Fibroblast of the aortic adventitia (primary cell): Measurements from ENCODE around the gene LRRC36. TPM values are rescaled to one million over a fixed set of nuclear protein-coding genes. Genes with fewer than 3 reads are reported as not detected.
"Not testable (repeated sequence)": the region's sequence is repeated elsewhere in the genome, so short reads cannot be mapped to it uniquely, and the experiment has no call there.

Source experiments
- DNase-seq: peaks from one replicate; pipeline ENCODE4 v3.0.0-alpha.2; 2010; ENCODE audit warnings: low read depth
- H3K4me3 ChIP-seq: 2 replicates; pipeline ENCODE4 v1.5.1; 2011; ENCODE audit warnings: low read depth, mild to moderate bottlenecking, control low read depth, low read length, moderate library complexity
- CTCF ChIP-seq: IDR thresholded peaks from 2 replicates; pipeline ENCODE4 v1.5.1; 2011; ENCODE audit warnings: mild to moderate bottlenecking, low read length, control low read depth, inconsistent platforms; ENCODE audit not compliant: insufficient read depth
- total RNA-seq: library from RNA; depleted of rRNA; stranded (reverse); fragments of >200 nt; gene quantifications from 2 replicates; pipeline ENCODE4 v1.2.3, GENCODE V29; 2012; ENCODE audit warnings: low replicate concordance

The LRRC36 gene
- total RNA-seq, 1 donor = not detected

DNA sequence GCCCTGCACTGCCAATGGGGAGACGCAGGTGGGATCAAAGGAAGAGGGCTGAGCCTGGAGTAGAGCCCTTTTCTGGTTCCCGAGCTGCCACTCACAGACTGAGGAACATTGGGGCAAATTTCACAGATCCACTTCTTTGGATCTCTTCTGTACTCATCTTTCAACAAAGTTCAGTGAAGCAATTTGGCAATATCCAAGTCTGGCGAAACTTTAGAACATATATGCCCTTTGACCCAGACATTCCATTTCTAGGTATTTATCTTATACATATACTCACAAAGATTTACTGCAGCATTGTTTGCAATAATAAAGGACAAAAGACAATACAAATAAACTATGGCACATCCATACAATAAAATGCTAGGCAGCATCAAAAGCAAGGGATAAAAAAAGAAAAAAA is 84.7 kb downstream of the LRRC36 start:
- H3K4me3 ChIP-seq = no peak overlapping the region
- no peak for DNase-seq
- TF ChIP-seq CTCF = no peak

GRCh38 chr16:67412294-67412693 is 85.7 kb downstream of the LRRC36 start:
- H3K4me3 ChIP-seq = no peak overlapping the region
- TF ChIP-seq CTCF = no peak
- DNase-seq = no peak

- no peak for TF ChIP-seq CTCF
- H3K4me3 ChIP-seq = no peak overlapping the region
- no peak for DNase-seq
Measured at GRCh38 chr16:67413978-67414911, 87.6 kb downstream of the LRRC36 start.

- DNase-seq = not testable (repeated sequence)
- peak overlapping the region; percentile 76 for H3K4me3 ChIP-seq
Measured at GRCh38 chr16:67415421-67415820, 88.8 kb downstream of the LRRC36 start.

- peak within 1 kb of the TSS; percentile 76 for H3K4me3 ChIP-seq
- peak; percentile 60 for DNase-seq
- peak; percentile 16 for TF ChIP-seq CTCF
Measured at GRCh38 chr16:67415872-67416793, 89.5 kb downstream of the LRRC36 start, which contains the start of gene ZDHHC1. Gene ZDHHC1 (minus strand): TSS chr16:67416477. CDS start chr16:67407775, 8,702 bp downstream.

GRCh38 chr16:67417333-67418061 is 90.9 kb downstream of the LRRC36 start:
- TF ChIP-seq CTCF = no peak
- DNase-seq = no peak
- H3K4me3 ChIP-seq = no peak overlapping the region
